DMS79 (cell line): ENCODE results near the gene FAM174C.

Experiments used
- DNase-seq: peaks from one replicate; lab custom pipeline; 2025; lab: John Stamatoyannopoulos, UW

The FAM174C gene

DNA sequence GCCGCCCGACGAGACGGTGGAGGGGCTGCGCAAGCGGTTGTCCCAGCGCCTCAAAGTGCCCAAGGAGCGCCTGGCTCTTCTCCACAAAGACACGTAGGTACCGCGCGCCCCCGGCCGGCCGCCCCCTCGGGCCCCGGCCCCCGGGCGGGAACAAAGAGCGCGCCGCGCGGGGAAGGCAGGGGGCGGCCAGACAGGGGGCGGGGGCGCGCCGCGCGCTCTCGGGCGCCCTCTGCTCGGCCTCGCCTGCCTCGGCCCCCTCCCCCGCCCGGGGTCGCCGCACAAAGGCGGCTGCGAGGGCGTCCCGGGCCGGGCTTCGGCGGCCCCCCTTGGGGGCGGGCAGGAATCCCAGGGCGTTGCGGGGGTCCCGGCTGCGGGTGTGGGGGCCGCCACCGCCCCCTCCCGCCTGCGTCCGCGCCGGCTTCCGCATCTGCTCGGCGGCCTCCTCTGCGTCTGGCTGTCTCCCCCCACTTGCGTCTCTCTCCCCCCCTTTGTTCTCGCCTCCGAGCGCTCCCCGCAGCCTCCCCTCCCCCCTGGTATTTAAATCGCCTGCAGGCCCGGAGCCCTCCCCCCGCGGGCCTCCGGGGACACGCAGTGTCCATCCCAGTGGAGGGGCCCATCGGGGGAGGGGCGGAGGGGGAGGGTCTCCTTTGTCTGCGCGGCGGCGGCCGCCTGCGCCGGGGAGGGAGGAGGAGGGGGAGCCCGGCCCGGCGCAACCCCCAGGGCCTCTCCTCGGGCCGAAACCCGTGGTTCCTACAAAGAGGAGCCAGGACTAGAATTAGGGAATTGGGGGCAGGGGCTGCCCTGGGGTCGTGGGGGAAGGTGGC is 24.7 kb upstream of the FAM174C start:
- no peak for DNase-seq

DNA sequence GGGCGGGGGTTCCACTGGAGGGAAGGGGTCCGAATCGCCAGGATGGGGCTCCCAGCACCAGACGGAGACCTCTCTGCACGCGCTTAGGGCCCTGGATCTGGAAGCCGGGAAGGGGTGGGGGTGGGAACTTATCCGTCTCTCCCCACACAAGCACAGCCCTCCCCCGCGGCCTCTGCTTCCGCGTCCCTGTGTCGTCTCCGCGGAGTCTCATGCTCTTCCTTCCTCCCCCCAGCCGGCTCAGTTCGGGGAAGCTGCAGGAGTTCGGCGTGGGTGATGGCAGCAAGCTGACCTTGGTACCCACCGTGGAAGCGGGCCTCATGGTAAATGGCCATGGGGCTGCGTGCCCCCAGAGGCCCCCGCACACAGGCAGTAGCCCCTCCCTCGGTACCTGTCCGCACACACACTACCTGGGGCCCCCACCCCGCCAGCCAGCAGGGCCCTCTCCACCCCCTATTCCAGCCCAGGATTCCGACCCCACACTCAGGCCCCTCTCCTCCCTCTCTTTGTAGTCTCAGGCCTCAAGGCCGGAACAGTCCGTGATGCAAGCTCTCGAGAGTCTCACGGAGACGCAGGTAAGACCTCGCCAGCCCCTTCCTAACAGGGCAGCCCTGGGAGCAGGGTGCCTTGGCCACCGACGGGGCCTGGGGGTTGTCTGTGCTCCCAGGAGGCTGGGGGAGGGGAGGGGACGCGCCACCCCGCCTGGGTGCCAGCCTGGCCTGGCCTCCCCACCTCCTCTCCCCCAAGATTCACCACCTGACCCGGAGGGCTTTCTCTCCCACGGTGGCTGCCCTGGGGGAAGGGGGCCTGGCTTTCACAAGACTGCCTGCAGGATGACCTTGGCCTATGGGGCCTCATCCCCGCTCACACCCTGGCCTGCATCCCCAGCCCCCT is 23.8 kb upstream of the FAM174C start:
- peak; percentile 52 for DNase-seq

DNA sequence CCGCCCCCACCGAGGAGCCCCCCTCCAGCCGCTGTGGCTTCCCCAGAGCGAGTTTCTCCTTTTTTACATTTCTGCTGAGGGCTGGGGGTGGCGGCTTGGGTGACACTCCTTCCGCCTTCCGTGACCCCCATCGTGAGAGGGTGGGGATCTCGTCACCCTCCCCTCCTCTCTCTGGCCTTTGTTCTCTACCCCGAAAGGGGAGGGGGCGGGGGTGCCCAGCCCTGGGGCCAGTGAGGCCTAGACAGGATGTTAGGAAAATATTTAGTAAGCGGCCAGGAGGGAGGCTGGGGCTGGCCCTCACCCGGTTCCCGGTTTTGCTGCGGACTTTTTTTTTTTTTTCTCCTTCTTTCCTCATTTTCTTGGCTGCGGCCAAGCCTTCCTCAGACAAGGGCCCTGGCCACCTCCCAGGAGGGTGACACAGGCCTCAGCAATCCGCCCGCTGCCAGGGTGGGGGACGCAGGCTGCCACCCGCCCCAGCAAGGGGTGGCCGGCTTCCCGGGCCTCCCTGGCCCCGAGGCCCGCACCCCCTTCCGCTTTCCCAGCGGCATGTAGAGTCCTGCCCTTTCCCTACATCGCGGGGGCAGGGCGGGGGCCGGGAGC is 23.0 kb upstream of the FAM174C start:
- DNase-seq, result no peak

DNA sequence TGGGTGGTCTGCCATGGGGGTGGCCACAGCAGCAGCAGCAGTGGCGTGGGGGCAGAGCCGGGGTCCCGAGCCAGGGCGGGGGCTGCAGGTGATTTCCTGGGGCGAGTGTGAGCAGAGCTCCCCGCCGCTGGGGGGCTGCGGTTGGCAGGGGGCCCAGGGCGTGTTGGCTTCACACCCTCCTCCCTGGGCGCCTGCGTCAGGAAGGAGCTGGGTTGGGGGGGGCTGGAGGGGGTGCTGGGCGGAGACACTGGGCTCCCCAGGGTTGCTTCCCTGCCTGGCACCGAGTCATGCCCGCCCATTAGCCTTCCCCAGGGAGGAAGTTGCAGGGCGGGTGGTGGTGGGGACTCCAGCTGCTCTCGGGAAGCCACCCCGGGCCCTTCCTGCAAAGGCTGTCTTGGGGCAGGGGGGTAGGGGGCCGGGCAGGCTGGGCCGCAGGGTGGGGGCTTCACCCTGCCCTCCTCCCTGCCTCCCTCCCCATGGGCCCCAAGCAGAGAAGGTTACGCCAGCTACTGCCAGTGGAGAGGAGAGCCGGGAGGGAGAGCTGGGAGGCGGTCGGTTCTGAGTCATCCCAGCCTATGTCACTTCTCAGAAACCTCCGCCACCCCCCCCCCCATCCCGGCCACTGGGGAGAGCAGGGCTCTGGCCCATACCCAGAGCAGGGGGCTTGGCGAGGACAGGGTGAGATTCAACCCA is 22.4 kb upstream of the FAM174C start:
- no peak for DNase-seq

DNA sequence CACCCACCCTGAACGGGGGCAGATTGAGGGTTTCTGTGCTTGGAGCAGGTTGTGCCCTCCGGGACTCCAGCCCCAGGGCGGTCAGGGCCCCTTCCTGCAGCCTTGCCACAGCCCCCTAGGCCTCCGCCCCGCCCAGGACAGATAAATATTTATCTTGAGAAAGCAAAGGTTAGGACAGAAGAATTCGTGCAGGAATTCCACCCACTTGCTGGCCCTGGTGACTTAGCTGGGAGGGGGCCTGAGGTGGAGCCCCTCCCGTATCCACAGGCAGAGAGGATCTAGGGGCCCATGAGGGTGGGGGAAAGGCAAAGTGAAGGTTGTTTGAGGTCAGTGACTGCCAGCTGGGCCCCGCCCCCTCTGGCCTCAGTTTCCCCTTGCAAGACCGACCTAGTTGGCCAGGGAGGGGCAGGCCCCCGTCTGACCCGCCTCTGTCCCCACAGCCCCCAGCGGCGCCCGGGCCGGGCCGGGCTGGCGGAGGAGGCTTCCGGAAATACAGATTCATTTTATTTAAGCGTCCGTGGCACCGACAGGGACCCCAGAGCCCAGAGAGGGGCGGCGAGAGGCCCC is 21.7 kb upstream of the FAM174C start:
- no peak for DNase-seq

DNA sequence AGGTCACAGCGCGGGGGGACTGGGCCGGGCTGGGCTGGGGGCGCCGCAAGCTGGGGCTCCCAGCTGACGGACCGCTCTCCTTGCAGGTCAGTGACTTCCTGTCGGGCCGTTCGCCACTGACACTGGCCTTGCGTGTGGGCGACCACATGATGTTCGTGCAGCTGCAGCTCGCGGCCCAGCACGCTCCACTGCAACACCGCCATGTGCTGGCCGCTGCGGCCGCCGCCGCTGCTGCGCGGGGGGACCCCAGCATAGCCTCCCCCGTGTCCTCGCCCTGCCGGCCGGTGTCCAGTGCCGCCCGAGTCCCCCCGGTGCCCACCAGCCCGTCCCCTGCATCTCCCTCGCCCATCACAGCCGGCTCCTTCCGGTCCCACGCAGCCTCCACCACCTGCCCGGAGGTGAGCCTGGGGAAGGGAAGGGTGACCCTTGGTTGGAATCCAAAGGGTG is 21.2 kb upstream of the FAM174C start:
- DNase-seq, result no peak

DNA sequence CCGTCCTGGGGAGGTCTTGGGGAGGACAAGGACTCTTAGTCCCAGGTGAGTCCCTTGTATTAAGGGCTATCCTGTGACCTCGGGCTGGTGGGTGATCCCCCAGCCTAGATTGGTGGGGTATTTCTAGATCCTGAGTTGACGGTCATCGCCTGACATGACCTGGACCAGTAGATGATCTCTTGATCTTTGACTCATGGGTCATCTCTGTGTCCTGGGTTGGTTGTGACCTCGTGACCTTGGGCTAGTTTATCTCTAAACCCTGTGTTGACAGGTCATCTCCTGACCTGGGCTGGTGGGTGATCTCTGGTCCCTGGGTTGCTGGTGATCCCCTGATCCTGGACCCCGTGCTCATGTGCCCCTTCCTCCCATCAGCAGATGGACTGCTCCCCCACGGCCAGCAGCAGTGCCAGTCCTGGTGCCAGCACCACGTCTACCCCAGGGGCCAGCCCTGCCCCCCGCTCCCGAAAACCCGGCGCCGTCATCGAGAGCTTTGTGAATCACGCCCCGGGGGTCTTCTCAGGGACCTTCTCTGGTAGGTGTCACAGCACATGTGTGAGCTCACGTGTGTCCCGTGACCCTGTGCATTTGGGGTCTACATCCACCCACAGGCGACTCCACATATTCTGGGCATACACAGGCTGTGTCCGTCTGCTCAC is 20.7 kb upstream of the FAM174C start:
- DNase-seq, result no peak

DNA sequence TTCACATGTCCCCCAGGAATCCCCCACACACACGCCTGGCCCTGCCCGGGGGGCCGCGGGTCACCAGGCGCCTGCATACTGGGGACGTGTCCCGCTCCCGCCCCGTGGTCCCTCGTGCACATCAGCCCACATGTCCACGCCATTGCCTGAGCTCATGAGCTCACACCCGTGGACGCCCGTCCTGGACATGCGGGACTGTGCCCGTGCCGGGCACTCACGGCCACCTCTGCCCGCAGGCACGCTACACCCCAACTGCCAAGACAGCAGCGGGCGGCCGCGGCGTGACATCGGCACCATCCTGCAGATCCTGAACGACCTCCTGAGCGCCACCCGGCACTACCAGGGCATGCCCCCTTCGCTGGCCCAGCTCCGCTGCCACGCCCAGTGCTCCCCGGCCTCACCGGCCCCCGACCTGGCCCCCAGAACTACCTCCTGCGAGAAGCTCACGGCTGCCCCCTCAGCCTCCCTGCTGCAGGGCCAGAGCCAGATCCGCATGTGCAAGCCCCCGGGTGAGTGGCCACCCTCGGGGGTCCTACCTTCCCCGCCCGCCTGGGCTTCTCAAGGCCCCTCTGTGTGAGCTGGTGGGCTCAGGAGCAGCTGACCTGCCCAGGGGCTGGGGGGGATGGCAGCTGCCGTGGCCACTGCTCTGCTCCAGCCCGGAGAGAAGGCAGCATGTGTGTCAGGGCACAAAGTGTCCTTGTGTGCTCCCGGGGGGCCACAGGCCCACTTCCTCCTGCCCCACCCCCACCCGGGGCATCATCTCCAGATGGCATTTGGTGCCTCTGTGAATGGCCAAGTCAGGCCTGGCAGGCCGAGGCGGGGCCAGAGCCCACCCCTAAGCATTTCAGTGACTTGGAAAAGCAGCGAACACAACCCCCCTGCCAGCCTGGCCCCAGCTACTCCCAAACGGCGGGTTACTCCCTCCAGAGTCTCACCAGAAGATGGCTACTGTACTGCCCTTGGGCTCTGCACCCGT is 19.9 kb upstream of the FAM174C start:
- no peak for DNase-seq

DNA sequence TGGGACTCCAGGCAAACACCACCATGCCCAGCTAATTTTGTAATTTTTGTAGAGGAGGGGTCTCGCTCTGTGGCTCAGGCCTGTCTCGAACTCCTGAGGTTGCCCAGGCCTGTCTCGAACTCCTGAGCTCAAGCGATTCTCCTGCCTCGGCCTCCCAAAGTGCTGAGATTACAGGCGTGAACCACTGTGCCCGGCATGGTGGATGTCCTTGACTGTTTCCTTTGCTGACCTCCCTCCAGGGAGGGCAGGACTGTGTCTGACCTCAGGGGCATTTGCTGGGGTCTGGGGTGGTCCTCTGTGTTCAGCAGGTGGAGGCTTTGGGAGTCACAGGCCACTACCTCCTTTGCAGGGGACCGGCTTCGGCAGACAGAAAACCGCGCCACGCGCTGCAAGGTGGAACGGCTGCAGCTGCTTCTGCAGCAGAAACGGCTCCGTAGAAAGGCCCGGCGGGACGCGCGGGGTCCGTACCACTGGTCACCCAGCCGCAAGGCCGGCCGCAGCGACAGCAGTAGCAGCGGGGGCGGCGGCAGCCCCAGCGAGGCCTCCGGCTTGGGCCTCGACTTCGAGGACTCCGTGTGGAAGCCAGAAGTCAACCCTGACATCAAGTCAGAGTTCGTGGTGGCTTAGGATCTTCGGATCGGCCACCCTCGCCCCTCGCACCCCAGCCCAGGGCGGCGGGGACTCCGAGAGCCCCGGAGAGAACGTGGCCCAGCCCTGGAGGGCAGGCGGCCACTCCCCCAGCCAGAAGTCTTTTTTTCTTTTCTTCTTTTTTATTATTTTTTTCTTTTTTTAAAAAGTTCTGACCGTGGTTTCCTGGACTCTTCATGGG is 18.5 kb upstream of the FAM174C start:
- no peak for DNase-seq

DNA sequence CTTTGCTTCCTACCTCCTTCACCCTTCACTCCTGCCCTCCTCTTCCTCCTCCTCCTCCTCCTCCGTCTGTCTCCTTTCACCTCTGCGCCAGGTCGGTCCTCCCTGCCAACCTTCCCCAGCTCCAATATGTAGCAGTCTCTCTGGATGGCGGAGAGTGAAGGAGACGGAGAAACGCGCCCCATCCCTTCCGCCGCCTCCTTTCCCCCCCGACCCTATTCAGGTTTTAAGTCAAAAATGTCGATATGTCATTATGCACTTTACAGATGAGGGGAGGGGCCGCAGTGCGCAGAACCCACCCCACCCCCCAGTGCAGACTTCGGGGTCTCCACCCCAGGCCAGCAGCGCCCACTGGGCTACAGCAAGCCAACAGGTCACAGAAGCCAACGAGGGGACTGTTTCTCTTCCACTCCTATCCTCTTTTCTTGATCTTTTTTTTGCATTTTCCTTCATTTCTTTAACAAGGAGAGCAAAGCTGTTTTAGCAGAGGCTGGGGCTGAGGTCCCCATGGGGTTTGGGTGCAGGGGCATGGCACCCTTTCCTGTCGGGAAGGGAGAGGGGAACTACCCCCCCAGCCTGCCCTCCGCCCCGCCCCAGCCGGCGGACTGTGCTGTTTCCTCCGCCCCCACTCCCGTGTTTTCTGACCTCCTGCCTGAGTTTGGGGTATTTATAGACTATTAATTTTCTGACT is 17.7 kb upstream of the FAM174C start:
- DNase-seq, result no peak

DNA sequence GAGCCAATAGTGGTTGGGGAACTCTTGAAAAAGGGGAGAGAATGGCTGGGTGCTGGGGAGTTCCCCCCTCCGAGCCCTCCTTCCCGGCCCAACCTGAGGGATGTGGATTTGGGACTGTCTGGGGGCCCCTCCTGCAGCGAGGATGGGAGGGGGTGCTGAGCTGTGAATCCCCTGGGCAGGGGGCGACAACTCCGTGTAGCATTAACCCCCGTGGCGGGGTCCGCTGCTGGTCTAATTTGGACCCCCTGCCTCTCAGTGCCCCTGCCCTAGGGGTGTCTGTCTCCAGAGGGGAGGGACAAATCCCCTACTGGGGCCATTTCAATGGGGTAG is 17.2 kb upstream of the FAM174C start:
- no peak for DNase-seq

DNA sequence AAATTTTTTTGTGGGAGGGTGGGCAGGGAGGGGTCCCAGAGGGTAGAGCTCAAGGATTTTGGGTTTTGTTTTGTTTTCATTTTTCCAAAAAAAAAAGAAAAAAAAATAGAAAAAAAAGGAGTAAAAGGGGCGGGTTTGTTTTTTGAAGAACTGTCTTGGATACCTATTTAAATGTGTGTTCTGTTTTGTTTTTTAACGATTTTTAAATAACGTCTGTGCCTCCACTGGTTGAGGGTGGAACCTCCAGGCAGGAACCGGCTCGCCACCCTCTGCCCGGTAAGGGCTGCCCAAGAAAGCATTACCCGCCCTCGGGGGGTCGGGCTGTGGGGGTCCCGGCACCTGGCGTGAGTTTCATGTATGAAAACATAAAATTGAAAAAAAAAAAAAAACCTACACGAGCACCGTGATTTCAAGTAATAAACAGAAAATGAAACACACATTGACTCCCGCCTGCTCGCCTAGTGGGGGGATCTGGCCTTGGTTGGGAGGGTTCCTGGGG is 16.6 kb upstream of the FAM174C start:
- DNase-seq, result no peak

DNA sequence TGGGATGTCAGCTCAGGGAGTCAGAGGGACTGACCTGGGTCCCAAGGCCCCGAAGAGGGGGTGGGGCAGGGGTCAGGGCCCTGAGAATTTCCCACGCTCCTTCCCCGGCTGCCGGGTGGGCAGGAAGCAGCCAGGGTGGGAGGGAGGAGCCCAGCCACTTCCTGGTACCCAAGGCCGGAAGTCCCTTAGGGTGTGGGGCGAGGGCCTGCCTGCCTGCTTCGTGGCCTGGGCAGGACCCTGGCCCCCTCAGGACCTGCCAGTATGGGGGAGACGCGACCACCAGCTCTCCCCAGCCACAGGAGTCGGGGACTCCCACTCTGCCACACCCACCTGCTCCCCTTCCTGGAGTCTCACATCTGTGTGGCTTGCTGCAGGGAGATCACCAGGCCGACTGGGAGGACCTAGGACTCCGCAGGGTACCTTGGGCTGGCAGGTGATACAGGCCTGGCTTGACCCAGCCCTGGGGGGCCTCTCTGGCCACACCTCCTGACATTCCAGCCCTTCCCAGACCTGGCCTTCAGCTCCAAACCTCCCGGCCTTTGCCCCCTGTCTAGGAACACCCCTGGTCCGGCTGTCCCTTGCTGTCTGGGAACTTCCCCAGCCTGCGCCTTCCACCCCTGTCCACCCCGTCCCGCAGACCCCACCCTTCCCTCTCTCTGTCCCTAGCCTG is 16.0 kb upstream of the FAM174C start:
- no peak for DNase-seq

DNA sequence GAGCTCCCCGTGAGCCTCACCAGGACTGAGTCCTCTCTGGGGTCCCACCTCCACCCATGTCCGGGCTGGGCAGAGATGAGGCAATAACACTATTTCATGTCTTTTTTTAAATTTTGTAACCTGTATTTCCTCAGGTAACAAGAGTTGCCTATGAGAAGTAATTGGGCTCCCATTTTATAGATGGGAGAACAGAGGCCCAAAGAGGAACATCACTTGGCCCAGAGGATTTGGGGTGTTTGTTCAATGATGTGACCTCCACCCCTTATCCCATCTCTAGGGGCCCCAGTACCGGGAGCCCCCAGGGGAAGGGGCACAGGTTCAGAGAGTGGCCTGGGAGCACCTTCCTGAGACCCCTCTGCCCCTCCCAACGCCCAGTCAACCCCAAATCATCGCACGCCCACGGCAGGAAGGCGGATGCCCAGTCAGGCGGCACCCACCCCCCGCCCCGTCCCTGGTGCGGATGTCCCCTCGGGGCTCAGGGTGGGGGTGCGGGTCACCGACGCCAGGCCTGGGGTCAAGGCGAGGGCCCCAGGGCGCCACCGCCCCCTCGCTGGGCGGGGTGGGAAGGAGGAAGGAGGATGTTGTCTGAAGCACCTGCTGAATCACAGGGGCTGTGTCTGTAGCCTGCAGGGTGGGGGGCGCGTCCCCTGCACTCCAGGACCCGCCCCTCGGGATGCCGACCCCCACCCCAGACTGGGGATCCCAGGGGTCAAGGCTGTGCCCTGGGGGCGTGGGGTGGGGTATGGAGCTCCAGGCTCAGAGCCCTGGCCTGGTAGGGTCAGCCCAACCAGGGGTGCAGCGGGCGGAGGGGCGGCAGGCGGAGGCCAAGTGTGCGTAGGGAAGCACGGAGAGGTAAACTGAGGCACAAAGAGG is 15.2 kb upstream of the FAM174C start:
- DNase-seq, result no peak

DNA sequence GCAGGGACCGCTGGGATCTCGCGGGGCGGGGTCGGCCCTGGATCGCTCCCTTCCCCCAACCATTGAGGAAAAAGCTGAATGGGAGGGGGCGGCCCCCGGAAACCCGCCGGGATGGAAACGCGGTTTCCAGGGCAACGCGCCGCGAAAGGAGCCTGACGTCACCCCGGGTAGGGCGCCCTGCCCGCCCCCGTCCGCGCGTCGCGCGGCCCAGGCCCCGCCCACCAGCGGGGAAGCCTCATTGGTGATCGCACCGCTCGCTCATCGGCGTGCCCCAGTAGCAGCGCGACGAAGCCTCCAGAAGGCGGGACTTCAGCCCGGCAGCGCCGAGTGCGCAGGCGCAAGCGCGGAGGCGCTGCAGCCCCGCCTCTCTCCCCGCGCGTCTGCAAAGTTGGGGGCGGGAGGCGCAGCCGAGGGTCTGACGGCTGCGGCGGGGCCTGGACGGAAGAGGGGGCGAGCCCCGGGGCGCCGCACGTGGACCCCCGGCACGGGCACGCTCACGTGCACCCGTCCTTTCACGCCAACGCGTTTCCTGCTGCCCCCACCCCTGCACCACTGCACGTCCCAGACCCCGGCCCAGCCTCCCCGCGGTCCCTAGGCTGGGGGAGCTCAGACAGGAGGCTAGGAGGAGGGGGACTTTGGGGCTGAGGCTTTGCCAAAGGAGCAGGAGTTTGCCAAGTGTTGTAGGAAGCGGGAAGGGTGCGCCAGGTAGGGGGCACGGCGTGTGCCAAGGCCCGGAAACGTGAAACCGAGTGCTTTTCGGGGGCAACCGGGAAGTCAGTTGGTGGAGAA is 14.4 kb upstream of the FAM174C start:
- peak; percentile 82 for DNase-seq

DNA sequence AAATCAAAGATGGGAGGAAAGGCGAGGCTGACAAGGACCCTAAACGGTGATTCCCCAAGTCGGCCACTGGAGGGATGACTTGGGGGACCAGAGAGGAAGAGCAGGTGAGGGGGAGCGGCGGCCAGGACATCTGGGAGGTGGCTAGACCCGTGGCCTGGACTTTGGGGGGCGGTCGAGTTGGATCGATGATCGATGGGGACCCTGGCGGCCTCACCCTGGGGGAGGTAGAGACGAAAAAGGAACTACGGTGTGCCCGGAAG is 13.9 kb upstream of the FAM174C start:
- DNase-seq, result peak; percentile 25
